Activated T-helper 1 cell treated with anti-CD3 and anti-CD28 coated beads, Interleukin-2, amount 50 U/mL, for 16 hours (primary cell): ENCODE data around the gene ZNF839.

ENCODE experiments used
- DNase-seq, 2 donors: peaks; one replicate each; pipeline ENCODE4 v3.0.0-alpha.2; 2020; ENCODE audit warnings: low read depth in 1 of 2, low spot score in 1 of 2

Gene ZNF839

GRCh38 chr14:102377696-102378095, 58.1 kb downstream of the ZNF839 start:
- no peak for DNase-seq

GRCh38 chr14:102378830-102379229, 59.3 kb downstream of the ZNF839 start:
- DNase-seq: no peak

- no peak for DNase-seq
Measured at GRCh38 chr14:102387086-102387485, 67.5 kb downstream of the ZNF839 start.

- DNase-seq: no peak
Measured at GRCh38 chr14:102389246-102389645, 69.7 kb downstream of the ZNF839 start.

DNA sequence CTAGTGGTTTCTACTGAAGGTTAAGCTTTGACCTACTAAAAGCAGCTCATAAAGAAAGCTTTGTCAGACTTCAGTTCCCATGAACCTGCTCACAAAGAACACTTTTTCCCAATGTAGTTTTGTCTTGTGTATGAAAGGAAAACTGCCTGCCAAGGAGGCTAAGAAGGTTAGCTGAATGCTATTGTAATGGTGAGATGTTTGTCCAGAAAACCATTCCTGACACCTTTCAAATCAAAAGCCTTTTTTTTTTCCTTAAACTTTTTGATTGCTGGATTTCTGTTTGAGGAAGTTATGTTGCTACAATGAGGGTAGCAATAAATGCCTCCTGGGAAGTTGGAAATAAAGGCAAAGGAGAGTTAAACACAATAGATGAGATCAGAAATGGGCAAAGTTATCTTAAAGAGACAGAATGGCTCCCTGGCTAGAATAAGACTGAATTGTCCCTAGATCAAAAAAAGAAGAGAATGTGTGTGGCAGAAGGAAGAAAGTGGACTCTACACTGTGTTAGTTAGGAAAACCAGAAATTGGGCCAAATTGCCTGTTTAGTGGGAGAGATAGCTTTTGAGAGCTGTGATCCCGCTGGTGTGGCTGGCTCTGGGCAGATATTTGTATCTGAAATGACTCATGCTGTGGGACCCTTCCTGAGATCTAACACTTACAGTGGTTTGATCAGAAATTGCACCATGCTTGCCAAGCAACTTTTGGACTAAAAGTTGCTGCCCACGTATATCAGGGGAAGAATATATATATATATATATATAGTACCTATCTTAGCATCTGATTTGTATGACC, 70.7 kb downstream of the ZNF839 start:
- no peak for DNase-seq
